Kidney (tissue), 14 donors: ENCODE data around the gene C1QB. TPM values are rescaled to one million over a fixed set of nuclear protein-coding genes. Genes with fewer than 3 reads are reported as not detected.

Experiments used
- DNase-seq, 5 donors: peaks; one replicate each; pipeline ENCODE4 v3.0.0-alpha.2; 2013 to 2020
- FAIRE-seq: peaks from 2 replicates; lab custom pipeline; 2012; peaks lifted over from hg19 to GRCh38; lab: Jason Lieb, UNC
- H3K27ac ChIP-seq, 2 donors: one replicate each; pipeline ENCODE4 v1.7.0; 2013; ENCODE audit warnings: low read depth in 2 of 2, low read length in 2 of 2, inconsistent platforms in 1 of 2
- H3K27me3 ChIP-seq: one replicate; pipeline ENCODE4 v1.7.1; 2013; ENCODE audit warnings: low read length, inconsistent platforms; ENCODE audit not compliant: control insufficient read depth, insufficient read depth
- H3K36me3 ChIP-seq, 3 donors: one replicate each; pipeline versions ENCODE4 v1.7.0 to v1.7.1; 2013; ENCODE audit warnings: low read length in 3 of 3, control low read depth in 1 of 3, inconsistent platforms in 1 of 3; ENCODE audit not compliant: insufficient read depth in 3 of 3, control insufficient read depth in 2 of 3
- H3K4me1 ChIP-seq, 3 donors: one replicate each; pipeline versions ENCODE4 v1.7.0 to v1.7.1; 2013; ENCODE audit warnings: low read length in 3 of 3, inconsistent platforms in 1 of 3, low read depth in 1 of 3; ENCODE audit not compliant: control insufficient read depth in 2 of 3, insufficient read depth in 2 of 3
- H3K4me3 ChIP-seq, 3 donors: one replicate each; pipeline versions ENCODE4 v1.7.0 to v1.8.1; 2013; ENCODE audit warnings: low read length in 3 of 3, control low read depth in 1 of 3, inconsistent platforms in 1 of 3
- H3K9ac ChIP-seq, 3 donors: one replicate each; pipeline versions ENCODE4 v1.7.0 to v1.7.1; 2013; ENCODE audit warnings: low read length in 3 of 3, control low read depth in 1 of 3, inconsistent platforms in 1 of 3
- H3K9me3 ChIP-seq, 3 donors: one replicate each; pipeline versions ENCODE4 v1.7.0 to v1.7.1; 2013; ENCODE audit warnings: low read length in 3 of 3, control low read depth in 1 of 3, inconsistent platforms in 1 of 3; ENCODE audit not compliant: control insufficient read depth in 2 of 3, insufficient read depth in 1 of 3
- intact Hi-C: fragments of 100-400 bp; cut with DNase I; formaldehyde crosslinking; loops from one replicate; pipeline ENCODE4 v1.11.1; 2022
- polyA plus RNA-seq: library from polyadenylated mRNA; stranded (reverse); fragments of 350-450 nt; fragmentation: Illumina TruSeq; extraction: RNeasy Lipid Tissue Mini Kit (QIAGEN cat#74804); gene quantifications from one replicate; pipeline ENCODE4 v1.2.3, GENCODE V29; 2014; ENCODE audit warnings: low read depth, low replicate concordance; ENCODE audit not compliant: insufficient read depth
- total RNA-seq: library from RNA; stranded (reverse); fragmentation: NEBNext Ultra II Directional; extraction: Animal tissue kit (Norgen Biotek cat#: 25700); gene quantifications from one replicate; pipeline ENCODE4 v1.2.1, GENCODE V29; 2021
- TF ChIP-seq, protein P1 (sequence below): IDR thresholded peaks from 3 replicates; pipeline ENCODE4 v1.5.1; 2012; ENCODE audit warnings: mild to moderate bottlenecking, moderate library complexity, borderline replicate concordance; ENCODE audit not compliant: insufficient read depth; ENCODE audit errors: extremely low read depth
- donor health status: control.
- donor health status: control.
- donor health status: control.
- donor health status: control.
- donor health status: control.
- donor health status: DM: yes; HTN: yes; CAD: no.
- donor health status: Normal renal cell carcinoma (clear cell type).

The C1QB gene
- total and polyA plus RNA-seq, 2 donors from 2014 or later: 95.1 to 296 TPM

DNA sequence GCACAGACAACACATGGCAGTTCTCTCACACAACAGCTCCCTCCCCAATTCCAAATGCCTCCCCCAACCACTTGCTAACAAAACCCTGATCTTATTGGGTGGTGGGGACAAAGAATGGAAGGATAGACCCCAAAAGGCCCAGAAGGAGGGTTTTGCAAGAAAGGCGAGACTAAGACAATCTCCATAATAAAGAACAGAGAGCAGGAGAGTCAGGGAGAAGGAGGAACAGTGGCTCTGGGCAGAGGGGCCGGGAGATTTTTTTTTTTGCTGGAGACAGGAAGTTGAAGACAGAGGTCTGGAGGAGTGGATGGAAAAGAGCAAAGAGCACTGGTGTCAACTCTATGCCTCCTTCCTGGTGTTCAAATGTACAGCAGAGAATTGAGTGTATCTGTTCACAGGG lies 23.1 kb upstream of the C1QB start:
- intact Hi-C loops: no loop called here
- Histone ChIP-seq H3K4me3 (no peak overlapping the region), H3K9ac (no peak overlapping the region), H3K9me3 (no peaks in the 10 kb centered on the region), H3K36me3 (no peaks in the 10 kb centered on the region), H3K4me1 (no peaks in the 10 kb centered on the region), H3K27me3 (no peaks in the 10 kb centered on the region), H3K27ac (no peak overlapping the region)
- DNase-seq: no peak
- no peak for FAIRE-seq
- TF ChIP-seq, protein P1, sequence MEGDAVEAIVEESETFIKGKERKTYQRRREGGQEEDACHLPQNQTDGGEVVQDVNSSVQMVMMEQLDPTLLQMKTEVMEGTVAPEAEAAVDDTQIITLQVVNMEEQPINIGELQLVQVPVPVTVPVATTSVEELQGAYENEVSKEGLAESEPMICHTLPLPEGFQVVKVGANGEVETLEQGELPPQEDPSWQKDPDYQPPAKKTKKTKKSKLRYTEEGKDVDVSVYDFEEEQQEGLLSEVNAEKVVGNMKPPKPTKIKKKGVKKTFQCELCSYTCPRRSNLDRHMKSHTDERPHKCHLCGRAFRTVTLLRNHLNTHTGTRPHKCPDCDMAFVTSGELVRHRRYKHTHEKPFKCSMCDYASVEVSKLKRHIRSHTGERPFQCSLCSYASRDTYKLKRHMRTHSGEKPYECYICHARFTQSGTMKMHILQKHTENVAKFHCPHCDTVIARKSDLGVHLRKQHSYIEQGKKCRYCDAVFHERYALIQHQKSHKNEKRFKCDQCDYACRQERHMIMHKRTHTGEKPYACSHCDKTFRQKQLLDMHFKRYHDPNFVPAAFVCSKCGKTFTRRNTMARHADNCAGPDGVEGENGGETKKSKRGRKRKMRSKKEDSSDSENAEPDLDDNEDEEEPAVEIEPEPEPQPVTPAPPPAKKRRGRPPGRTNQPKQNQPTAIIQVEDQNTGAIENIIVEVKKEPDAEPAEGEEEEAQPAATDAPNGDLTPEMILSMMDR: no peak

DNA sequence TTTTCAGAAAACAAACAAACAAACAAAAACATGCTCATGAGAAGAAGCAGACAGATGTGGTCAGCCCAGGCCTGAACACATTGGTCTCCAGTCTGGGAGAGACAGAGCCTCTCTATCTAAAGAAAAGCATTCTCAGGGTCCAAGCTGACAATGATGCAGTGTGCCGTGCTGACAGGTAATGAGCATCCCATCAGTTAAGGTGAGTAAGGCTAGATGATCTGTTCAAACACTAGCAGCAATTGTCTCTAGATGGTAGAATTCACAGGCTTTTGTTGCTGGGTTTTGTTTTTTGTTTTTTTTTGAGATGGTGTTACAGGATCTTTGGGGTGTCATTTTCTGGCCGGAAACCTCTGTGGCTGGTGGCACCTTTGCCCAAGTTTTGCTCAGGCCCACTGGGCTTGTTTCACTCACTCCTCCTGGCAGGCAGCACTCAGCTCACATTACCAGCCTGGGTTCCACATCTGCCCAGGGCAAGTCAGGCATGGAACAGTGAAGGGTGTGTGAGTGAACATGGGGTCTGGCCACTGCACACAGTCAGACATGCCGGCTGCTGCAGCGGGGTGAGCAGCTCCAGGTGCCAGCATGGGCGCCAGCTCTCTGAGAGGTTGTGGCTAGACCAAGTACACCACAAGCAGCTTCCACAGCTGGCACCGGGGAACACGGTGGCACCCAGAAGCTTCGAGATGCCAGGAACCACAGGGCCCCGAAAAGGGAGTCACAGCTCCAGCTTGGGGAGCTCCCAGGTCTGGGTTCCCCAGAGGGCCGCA lies 19.2 kb upstream of the C1QB start:
- intact Hi-C loops: no loop called here
- Histone ChIP-seq H3K36me3 (no peaks in the 10 kb centered on the region), H3K4me3 (no peak overlapping the region), H3K9ac (no peak overlapping the region), H3K27ac (no peak overlapping the region), H3K4me1 (no peaks in the 10 kb centered on the region), H3K9me3 (no peaks in the 10 kb centered on the region), H3K27me3 (no peaks in the 10 kb centered on the region)
- FAIRE-seq: no peak
- no peak for DNase-seq
- TF ChIP-seq, protein P1: no peak

GRCh38 chr1:22635436-22635835 lies 17.6 kb upstream of the C1QB start:
- Histone ChIP-seq H3K4me3 (no peak overlapping the region), H3K4me1 (no peaks in the 10 kb centered on the region), H3K9ac (no peak overlapping the region), H3K36me3 (no peaks in the 10 kb centered on the region), H3K27ac (no peak overlapping the region), H3K9me3 (no peaks in the 10 kb centered on the region), H3K27me3 (no peaks in the 10 kb centered on the region)
- FAIRE-seq (no peak), DNase-seq (no peak)
- TF ChIP-seq, protein P1: no peak
- intact Hi-C loops: no loop called here
